Mucosa of stomach (tissue), 1 donor: Measurements from ENCODE around the gene THSD7B.
"Not testable (repeated sequence)": the region's sequence is repeated elsewhere in the genome, so short reads cannot be mapped to it uniquely, and the experiment has no call there.

Source experiments
- H3K27me3 ChIP-seq: one replicate; pipeline ENCODE4 v1.7.0; 2013; ENCODE audit warnings: mild to moderate bottlenecking, low read length; ENCODE audit not compliant: control insufficient read depth, insufficient read depth
- H3K36me3 ChIP-seq: one replicate; pipeline ENCODE4 v1.7.0; 2013; ENCODE audit warnings: low read length; ENCODE audit not compliant: control insufficient read depth, insufficient read depth
- H3K4me1 ChIP-seq: one replicate; pipeline ENCODE4 v1.7.0; 2013; ENCODE audit warnings: mild to moderate bottlenecking, low read length; ENCODE audit not compliant: control insufficient read depth, insufficient read depth
- H3K4me3 ChIP-seq: one replicate; pipeline ENCODE4 v1.7.0; 2013; ENCODE audit warnings: low read length
- H3K9ac ChIP-seq: one replicate; pipeline ENCODE4 v1.7.0; 2013; ENCODE audit warnings: mild to moderate bottlenecking, low read length, moderate library complexity
- H3K9me3 ChIP-seq: one replicate; pipeline ENCODE4 v1.7.0; 2013; ENCODE audit warnings: mild to moderate bottlenecking, low read length, moderate library complexity; ENCODE audit not compliant: control insufficient read depth
- donor health status: Pancreatic carcinoma.

Gene THSD7B

DNA sequence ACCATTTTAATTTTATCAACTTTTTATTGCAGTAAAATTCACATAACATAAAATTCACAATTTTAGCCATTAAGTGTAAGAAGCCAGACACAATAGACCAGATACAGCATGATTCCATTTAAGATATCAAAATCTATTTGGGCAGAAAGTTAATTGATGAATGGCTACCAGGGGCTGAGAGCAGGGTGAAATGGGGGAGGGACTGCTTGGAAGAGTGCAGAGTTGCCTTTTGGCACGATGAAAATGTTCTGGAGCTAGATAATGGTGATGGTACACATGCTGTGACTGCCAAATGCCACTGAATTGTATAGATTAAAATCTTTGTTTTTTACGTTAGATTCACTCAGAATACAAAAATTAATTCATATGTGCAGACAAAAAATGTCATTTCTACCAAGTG is 909.6 kb downstream of the THSD7B start:
- H3K4me1 ChIP-seq = no peaks in the 10 kb centered on the region
- H3K27me3 ChIP-seq = no peaks in the 10 kb centered on the region
- no peaks in the 10 kb centered on the region for H3K36me3 ChIP-seq
- no peak overlapping the region for H3K4me3 ChIP-seq
- no peak overlapping the region for H3K9ac ChIP-seq
- H3K9me3 ChIP-seq = no peaks in the 10 kb centered on the region

GRCh38 chr2:137675584-137676327 is 910.4 kb downstream of the THSD7B start:
- Histone ChIP-seq H3K36me3 (no peaks in the 10 kb centered on the region), H3K9me3 (no peaks in the 10 kb centered on the region)

DNA sequence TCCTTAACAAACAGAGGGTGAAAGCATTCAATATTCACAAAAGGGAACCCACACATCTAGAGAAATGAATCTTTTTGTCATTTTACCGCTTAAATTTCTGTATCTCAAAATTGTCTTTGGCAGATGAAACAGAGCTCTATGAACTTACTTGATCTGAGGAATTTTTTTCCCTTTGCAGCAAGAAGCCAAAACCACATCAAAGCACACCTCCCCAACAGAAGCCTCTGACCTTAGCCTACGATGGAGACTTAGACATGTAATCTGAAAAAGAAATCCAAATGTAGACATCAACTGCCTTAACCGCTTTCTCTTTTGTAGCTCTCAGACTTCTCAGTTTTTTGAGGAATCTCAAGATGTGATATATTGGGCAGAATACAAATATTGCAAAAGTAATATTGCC is 911.0 kb downstream of the THSD7B start:
- Histone ChIP-seq H3K27me3 (no peaks in the 10 kb centered on the region), H3K4me1 (no peaks in the 10 kb centered on the region), H3K4me3 (no peak overlapping the region), H3K36me3 (no peaks in the 10 kb centered on the region), H3K9ac (no peak overlapping the region), H3K9me3 (no peaks in the 10 kb centered on the region)

More at GRCh38 chr2:137675584-137676327, 910.4 kb downstream of the THSD7B start:
- no peaks in the 10 kb centered on the region for H3K4me1 ChIP-seq
- H3K9ac ChIP-seq = no peak overlapping the region
- H3K27me3 ChIP-seq = no peaks in the 10 kb centered on the region
- H3K4me3 ChIP-seq = no peak overlapping the region

DNA sequence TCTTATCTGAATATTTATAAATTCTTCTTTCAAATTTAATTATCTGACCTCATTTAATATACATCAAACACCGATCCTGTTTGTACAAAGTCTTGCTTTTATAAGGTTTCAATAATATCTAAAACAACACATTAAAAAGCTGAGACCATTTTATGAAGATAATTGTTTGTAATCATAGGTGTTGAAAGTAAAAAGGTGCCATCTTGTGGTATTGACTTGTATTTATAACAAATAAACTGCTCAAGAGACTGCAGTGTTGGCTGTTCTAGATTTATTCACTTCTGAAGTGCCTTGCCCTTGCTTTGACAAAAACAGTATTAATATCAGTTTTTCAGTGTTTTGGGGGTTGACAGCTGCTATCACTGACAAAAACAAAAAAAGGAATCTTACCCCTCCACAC is 912.1 kb downstream of the THSD7B start:
- H3K4me3 ChIP-seq = no peak overlapping the region

DNA sequence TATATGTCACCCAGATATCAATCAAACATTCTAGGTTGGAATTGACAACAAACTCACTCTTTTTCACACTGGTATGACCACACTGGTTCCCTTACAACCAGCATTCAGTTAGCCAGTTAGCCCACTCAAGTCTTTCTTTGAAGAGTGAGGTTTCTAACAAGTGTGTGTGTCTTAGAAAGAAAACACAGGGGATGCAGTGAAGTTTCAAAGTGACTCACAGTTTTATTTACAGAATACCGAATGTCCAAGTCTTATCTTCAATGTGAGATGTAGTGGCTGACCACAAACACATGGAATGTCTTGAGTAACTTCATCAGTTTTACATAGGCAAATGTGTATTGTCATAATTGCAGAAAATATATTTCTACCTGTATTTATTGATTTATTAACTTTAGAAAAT is 924.2 kb downstream of the THSD7B start:
- Histone ChIP-seq H3K9me3 (no peaks in the 10 kb centered on the region), H3K9ac (no peak overlapping the region), H3K4me3 (no peak overlapping the region), H3K36me3 (no peaks in the 10 kb centered on the region), H3K27me3 (no peaks in the 10 kb centered on the region), H3K4me1 (no peaks in the 10 kb centered on the region)

More for the DNA sequence above, 912.1 kb downstream of the THSD7B start:
- Histone ChIP-seq H3K36me3 (no peaks in the 10 kb centered on the region), H3K9me3 (no peaks in the 10 kb centered on the region), H3K4me1 (no peaks in the 10 kb centered on the region), H3K9ac (no peak overlapping the region), H3K27me3 (no peaks in the 10 kb centered on the region)

GRCh38 chr2:137693534-137693933 is 928.2 kb downstream of the THSD7B start:
- H3K9me3 ChIP-seq = no peaks in the 10 kb centered on the region

GRCh38 chr2:137696916-137697315 is 931.6 kb downstream of the THSD7B start:
- Histone ChIP-seq H3K9ac (no peak overlapping the region), H3K4me1 (no peaks in the 10 kb centered on the region), H3K9me3 (no peaks in the 10 kb centered on the region), H3K27me3 (no peaks in the 10 kb centered on the region), H3K36me3 (no peaks in the 10 kb centered on the region), H3K4me3 (no peak overlapping the region)

More at GRCh38 chr2:137693534-137693933, 928.2 kb downstream of the THSD7B start:
- no peaks in the 10 kb centered on the region for H3K27me3 ChIP-seq
- H3K4me1 ChIP-seq = no peaks in the 10 kb centered on the region
- no peak overlapping the region for H3K9ac ChIP-seq
- H3K36me3 ChIP-seq = no peaks in the 10 kb centered on the region
- H3K4me3 ChIP-seq = no peak overlapping the region

DNA sequence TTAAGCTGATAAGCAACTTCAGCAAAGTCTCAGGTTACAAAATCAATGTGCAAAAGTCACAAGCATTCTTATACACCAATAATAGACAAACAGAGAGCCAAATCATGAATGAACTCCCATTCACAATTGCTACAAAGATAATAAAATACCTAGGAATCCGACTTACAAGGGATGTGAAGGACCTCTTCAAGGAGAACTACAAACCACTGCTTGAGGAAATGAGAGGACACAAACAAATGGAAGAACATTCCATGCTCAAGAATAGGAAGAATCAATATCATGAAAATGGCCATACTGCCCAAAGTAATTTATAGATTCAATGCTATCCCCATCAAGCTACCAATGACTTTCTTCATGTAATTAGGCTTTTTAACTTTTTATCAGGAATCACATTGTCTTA is 934.9 kb downstream of the THSD7B start:
- H3K4me3 ChIP-seq, H3K9me3 ChIP-seq, H3K36me3 ChIP-seq, H3K9ac ChIP-seq, H3K4me1 ChIP-seq, H3K27me3 ChIP-seq: not testable (repeated sequence)

DNA sequence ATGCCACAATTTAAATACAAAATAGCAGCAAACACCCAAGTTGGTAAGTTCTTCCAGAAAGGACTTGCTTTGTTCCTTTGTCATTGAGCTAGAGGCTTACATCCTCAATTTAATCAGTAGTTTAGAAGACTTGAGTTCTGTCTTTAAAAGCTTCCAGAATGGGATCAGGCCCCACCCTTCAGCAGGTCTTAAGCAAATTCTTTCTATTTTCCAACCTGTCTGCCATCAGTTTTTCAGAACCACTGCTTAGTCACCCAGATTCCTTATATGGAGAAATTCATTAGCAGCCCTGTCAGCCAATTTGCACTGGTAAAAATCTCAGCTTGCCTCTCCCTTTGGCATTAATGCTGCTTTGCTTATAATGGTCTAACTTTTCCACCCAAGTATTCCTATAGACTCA is 935.3 kb downstream of the THSD7B start:
- Histone ChIP-seq H3K27me3 (no peaks in the 10 kb centered on the region), H3K4me1 (no peaks in the 10 kb centered on the region), H3K9ac (no peak overlapping the region), H3K4me3 (no peak overlapping the region), H3K36me3 (no peaks in the 10 kb centered on the region), H3K9me3 (no peaks in the 10 kb centered on the region)

DNA sequence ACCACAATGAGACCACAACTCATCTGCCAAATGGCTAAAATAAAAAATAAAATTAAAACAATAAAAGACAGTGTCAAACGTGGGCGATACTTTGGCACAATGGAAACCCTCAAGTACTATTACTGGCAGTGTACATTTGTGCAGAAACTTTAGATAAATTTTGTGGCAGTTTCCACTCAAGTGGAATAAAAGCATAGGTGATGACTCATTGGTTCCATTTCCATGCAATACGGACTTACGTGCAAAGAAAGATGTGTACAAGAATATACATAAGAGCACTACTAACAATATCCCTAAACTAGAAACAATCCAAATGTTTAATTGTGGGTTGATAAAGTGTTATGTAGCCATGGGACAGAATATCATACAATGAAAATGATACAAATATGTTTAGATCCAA is 940.0 kb downstream of the THSD7B start:
- H3K9ac ChIP-seq = no peak overlapping the region
- no peaks in the 10 kb centered on the region for H3K9me3 ChIP-seq
- no peak overlapping the region for H3K4me3 ChIP-seq
- H3K4me1 ChIP-seq = no peaks in the 10 kb centered on the region
- no peaks in the 10 kb centered on the region for H3K36me3 ChIP-seq
- no peaks in the 10 kb centered on the region for H3K27me3 ChIP-seq

DNA sequence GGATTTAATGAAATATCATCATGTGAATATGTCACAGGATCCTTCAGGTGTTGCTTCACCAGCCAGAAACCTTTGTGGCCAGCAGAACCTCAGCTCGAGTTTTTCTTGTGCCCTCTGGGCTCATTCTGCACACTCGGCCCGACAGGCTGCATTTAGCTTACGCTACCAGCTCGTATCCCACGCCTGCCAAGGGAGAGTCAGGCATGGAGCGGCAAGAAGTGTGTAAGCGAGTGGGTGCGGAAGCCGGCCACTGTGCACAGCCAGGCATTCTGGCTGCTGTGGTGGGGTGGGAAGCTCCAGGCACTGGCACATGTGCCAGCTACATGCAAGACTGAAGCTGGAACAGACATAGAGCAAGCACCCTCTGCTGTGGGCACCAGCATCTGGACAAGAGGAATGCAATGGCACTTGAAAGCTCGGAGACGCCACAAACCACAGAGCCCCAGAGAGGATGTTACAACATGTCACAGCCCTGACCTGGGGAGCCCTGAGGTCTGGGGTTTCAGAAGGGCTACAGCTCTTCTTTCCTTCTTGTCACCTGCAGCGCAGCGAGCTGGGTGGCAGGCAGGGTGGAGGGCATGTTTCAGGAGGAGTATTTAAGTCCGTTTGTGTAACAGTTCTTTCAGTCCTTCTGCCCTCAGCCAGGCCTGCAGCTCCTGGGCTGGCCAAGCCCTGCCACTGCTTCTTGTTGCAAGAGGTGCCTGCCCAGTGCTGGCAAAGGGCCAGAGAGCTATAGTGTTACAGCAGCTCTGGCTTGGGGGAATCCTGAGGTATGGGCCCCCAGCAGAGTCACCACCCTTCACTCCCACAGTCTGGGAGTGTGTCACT is 941.7 kb downstream of the THSD7B start:
- Histone ChIP-seq H3K27me3 (no peaks in the 10 kb centered on the region), H3K4me3 (no peak overlapping the region), H3K4me1 (no peaks in the 10 kb centered on the region), H3K36me3 (no peaks in the 10 kb centered on the region), H3K9me3 (no peaks in the 10 kb centered on the region), H3K9ac (no peak overlapping the region)

GRCh38 chr2:137708311-137708710 is 943.0 kb downstream of the THSD7B start:
- no peak overlapping the region for H3K4me3 ChIP-seq
- no peaks in the 10 kb centered on the region for H3K4me1 ChIP-seq
- no peaks in the 10 kb centered on the region for H3K9me3 ChIP-seq
- H3K9ac ChIP-seq = no peak overlapping the region
- no peaks in the 10 kb centered on the region for H3K27me3 ChIP-seq
- H3K36me3 ChIP-seq = no peaks in the 10 kb centered on the region
